HG02840 (cell line): ENCODE data around the gene TMEM45B.
"Not testable (repeated sequence)": the region's sequence is repeated elsewhere in the genome, so short reads cannot be mapped to it uniquely, and the experiment has no call there.

Experiments used
- ATAC-seq: cut with Tn5 transposase; IDR thresholded peaks from one replicate; pipeline ENCODE4 v1.9.1; 2021; ENCODE audit warnings: mild to moderate bottlenecking, moderate library complexity, moderate number of reproducible peaks; ENCODE audit not compliant: unreplicated experiment, low FRiP score

The TMEM45B gene

GRCh38 chr11:129849447-129850130, 33.9 kb downstream of the TMEM45B start:
- no peak for ATAC-seq

DNA sequence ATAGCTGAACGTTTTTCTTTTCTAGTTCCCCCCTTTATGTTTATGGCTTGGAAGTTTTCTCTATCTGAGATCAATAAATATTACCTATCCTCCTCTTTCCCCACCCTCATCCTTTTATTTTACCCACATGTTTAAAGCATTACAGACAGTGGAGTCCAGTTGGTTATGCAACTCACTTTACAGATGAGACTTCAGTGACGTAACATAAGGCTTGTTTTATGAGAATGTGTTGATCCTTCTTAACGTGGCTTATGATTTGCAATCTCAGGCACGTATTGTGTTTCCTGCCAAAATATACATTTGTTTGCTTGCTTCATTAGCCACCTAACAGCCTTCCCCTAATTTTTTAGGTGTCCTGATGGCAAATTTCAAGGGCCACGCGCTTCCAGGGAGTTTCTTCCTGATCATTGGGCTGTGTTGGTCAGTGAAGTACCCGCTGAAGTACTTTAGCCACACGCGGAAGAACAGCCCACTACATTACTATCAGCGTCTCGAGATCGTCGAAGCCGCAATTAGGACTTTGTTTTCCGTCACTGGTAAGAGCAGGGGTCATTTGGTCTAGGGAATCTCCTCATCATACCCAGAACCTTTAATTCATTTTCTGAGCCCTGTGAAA, 36.6 kb downstream of the TMEM45B start:
- ATAC-seq = no peak

- ATAC-seq = no peak
Measured at GRCh38 chr11:129853518-129854231, 38.0 kb downstream of the TMEM45B start.

GRCh38 chr11:129854232-129854805, 38.7 kb downstream of the TMEM45B start:
- ATAC-seq = no peak

- ATAC-seq = no peak
Measured at GRCh38 chr11:129855086-129855485, 39.4 kb downstream of the TMEM45B start.

DNA sequence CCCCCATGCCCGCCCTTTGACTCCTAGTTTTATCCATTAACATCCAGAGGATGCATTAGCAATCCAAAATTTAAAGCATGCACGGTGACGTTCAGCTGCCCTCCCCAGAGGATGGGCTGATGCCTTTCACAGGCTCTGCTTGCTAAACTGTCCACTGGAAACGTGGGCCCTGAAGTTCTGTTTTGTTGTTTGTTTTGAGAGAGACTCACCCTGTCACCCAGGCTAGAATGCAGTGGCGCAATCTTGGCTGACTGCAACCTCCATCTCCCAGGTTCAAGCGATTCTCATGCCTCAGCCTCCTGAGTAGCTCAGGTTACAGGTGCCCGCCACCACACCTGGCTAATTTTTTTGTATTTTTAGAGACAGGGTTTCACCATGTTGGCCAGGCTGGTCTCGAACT, 40.4 kb downstream of the TMEM45B start:
- no peak for ATAC-seq

DNA sequence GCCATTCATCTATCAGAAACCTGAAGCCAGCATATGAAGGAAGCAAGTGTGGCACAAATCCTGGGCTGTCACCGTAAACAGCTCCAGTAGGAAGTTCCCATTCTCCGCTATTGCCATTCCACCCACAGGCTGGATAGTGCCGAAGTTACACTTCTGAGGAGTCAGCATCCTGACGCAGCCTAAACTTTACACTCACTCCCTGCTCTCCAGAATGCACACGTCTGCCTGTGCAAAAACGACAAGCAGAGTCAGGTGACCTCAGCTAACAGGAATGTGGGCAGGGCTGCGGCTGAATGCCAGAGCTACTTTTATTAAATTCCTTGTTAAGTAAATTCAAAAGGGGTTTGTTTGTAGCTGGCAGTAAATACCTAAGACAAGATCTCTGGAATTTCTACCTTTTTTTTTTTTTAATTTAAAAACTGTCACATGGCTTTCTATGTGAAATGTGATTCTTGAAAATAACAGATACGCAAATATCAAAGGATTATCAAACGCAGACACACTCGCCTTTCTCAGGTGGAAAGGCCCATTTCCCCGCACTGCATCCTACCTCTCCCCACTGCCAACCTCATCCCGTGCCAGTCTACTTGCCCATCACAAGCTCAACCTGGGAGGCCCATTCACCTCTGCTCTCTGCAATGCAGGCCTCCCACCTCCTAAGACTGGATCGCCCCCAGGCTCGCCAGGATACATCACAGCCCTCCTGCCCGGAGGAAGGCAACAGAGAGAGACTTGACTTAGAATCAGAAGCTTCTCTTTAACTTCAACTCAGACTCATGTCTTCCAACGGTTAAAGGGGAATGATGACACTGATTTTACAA, 46.3 kb downstream of the TMEM45B start:
- ATAC-seq = no peak

DNA sequence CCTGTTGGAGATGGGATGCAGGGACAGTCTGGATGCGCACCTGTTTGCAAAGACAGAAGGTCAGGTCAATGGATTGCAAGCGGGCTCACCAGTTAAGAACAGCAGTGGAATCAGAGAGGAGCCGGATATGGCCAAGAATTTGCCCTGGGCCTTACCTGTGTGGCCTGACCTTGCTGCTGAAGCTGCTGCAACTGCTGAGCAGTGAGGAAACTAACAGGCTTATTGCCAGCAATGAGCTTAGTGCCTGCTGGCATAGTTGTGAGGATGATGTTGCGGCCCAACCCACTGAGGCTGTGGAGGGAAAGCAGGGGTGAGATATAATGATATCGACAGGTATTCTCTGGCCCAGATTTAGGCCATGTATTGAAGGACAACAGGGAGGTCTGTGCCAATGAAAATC, 49.2 kb downstream of the TMEM45B start:
- no peak for ATAC-seq

- ATAC-seq = no peak
Measured at GRCh38 chr11:129865701-129866100, 50.1 kb downstream of the TMEM45B start.

GRCh38 chr11:129866311-129866710, 50.7 kb downstream of the TMEM45B start:
- no peak for ATAC-seq

DNA sequence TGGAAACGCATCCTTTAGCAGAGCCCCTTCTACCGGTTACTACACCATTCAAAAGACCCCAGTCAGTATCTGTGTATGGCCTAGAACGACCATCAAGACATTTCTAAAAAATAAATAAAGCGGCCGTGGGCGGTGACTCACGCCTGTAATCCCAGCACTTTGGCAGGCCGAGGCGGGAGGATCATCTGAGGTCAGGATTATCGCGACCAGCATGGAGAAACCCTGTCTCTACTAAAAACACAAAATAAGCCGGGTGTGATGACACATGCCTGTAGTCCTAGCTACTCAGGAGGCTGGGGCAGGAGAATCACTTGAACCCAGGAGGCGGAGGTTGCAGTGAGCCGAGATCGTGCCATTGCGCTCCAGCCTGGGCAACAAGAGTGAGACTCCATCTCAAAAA, 53.0 kb downstream of the TMEM45B start:
- ATAC-seq = not testable (repeated sequence)

GRCh38 chr11:129871914-129872313, 56.3 kb downstream of the TMEM45B start:
- no peak for ATAC-seq

- ATAC-seq = no peak
Measured at GRCh38 chr11:129880311-129880710, 64.7 kb downstream of the TMEM45B start.

DNA sequence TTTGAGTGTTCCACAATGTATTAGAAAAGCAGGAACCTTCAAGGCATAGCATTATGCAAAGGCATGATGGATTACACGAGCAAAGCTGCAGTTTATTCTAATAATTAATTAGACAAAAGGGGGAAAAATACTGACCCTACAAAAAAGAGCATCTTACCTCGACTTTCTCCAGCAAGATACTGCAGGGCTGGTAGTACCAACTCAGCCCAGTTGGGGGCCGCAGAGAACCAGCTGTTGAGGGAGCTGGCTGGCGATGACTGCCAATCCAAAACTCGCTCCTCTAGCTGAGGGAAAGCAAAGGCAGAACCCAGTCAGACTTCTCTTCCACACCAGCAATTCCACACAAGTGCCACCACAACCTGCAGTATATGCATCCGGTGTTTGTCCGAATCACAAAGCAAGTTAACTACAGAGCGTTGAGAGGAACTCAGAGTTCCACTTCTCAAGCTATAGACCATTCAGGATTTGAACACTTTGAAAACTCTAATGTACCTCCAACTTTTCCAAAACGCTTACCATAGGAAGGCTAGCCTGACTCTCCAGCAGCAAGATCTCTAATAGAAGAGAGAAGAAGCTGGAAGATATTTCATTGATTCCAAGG, 66.0 kb downstream of the TMEM45B start:
- no peak for ATAC-seq

- no peak for ATAC-seq
Measured at GRCh38 chr11:129884581-129884980, 68.9 kb downstream of the TMEM45B start.

DNA sequence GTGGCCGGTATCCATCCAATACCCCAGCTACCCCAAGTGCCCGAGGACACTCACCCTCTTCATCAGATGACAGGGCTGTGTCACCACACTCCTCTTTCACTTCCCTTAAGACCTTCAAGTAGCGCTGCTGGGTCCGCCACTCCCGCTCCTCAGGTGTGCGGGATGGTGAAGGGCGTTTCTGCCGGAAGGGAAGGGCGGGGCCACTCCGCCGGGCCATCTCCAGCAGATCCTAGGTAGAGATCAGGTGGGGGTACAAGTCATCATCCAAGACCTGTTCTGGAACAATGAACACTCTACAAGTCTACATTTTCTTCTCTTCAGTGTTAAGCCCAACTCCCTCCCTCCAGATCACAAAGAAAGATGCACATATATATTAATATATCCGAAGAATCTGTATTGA, 69.7 kb downstream of the TMEM45B start:
- ATAC-seq = no peak

DNA sequence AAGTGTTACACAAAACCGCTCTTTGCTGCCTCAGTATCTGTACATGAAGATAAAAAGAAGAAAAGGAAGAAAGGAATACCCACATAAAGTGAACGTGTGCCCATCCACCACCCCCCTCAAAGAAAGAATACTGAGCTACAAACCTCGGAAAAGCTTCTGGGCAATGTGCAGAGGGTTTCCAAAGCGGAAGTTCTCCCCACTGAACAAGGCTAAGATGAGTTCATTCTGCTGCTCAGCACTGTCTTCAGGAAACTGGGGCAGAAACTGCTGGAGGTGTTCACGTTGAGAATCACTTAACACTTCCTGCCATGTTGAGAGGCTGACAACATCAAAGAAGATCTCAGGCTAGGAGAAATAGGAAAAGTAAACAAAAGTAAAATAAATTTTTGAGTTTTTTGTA, 72.8 kb downstream of the TMEM45B start:
- no peak for ATAC-seq

DNA sequence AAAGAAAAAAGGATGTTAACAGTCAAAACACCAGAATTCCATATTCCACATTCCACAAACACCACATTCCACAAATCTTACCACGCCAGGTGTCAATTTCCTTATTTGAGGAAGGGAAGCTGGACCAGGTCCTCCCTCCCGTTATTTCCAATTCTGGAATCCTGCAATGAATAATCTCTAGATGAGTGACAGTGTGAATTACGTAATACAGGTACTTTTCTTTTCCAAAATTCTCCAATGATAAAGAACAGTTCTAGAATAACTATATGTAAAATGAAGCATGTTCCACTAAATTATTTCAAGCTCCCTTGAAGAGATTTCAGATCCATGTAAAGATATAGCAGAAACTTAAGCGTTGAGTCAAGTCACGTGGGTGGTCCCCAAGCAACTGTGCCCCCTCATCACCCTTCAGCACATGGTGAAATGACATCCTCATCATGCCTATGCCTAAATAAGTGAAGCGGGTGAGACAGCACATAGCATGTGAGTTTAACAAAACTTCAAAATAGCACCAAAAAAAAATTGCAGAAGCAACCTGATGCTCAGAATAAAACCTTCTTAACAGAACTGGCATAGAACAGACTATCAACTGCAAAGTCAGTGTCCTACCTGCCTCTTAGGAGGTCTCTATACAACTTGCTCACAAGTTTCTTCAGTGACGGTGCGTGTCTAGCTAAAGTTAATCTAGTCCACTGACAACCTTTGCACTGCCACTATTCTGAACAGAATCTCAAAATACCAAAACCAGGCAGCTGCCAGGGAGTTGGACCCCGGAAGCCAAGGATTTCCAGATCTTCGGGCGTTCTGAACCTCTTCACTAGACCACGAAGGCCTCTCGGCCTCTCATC, 78.9 kb downstream of the TMEM45B start:
- ATAC-seq = peak; percentile 9
